Hematopoietic multipotent progenitor cell treated with erythropoietin and hydrocortisone succinate and interleukin-3 and kit ligand, for 4 days (in vitro differentiated cells): ENCODE measurements around the gene NPY.
"Not testable (repeated sequence)": the region's sequence is repeated elsewhere in the genome, so short reads cannot be mapped to it uniquely, and the experiment has no call there.

Experiments
- DNase-seq: peaks from one replicate; pipeline ENCODE4 v3.0.0-alpha.2; 2015

NPY gene

DNA sequence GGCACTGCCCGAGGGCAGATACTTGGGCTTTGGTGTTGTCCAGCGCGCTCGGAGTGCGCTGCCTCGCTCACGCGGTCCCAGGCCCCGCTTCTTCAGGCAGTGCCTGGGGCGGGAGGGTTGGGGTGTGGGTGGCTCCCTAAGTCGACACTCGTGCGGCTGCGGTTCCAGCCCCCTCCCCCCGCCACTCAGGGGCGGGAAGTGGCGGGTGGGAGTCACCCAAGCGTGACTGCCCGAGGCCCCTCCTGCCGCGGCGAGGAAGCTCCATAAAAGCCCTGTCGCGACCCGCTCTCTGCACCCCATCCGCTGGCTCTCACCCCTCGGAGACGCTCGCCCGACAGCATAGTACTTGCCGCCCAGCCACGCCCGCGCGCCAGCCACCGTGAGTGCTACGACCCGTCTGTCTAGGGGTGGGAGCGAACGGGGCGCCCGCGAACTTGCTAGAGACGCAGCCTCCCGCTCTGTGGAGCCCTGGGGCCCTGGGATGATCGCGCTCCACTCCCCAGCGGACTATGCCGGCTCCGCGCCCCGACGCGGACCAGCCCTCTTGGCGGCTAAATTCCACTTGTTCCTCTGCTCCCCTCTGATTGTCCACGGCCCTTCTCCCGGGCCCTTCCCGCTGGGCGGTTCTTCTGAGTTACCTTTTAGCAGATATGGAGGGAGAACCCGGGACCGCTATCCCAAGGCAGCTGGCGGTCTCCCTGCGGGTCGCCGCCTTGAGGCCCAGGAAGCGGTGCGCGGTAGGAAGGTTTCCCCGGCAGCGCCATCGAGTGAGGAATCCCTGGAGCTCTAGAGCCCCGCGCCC is at the start of gene NPY:
Gene NPY, plus strand, starts transcription at position 294 of the 802 bp plus-strand sequence. CDS start 1,051 bp downstream, outside the sequence.
- peak; percentile 34 for DNase-seq

DNA sequence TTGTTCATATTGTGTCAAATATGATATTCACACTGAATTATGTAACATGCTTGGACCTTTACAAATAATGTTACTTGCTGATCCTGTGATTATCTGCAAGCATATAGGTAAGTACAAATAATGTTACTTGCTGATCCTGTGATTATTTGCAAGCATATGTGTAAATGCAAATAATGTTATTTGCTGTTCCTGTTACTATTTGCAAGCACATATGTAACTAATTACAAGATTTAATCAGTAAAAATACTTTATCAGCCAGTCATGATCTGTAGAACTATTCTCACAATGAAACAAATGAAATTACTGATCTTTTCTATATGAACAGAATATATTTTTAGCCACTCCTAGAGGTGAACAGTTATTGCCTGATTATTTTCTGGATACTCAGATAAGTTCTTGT is 44.7 kb upstream of the NPY start:
- DNase-seq, result no peak

DNA sequence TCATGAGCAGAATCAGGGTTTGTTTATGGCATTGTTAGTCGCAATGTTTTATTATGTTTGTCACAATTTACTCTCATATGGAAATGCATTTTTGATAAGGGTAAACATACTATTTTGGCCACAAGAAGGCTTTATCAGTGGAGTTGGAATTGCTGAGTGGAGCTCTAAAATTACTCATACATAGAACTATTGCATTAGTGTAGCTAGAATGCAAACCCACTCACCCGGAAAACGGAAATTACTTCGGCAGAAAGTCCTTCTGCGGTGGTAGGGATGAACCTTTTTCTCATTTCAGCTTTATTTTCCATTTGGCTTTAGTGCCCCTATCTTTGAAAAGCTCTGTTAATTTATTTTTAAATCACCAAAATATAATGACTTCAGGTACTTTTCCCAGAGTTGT is 42.8 kb upstream of the NPY start:
- no peak for DNase-seq

DNA sequence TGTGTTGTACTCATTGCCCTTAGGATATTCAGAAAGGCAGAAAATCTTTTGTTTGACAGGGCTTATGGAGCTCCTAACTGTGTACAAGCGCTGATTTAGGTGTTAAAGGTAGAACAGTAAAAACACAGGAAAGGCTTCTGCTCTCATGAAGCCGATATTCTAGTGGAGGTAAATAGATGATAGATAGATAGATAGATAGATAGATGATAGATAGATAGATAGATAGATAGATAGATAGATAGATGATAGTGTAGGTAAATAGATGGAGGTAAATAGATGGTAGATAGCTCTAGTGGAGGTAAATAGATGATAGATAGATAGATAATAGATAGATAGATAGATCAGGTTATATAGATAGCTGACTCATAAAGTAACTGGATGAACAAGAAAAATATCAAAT is 39.4 kb upstream of the NPY start:
- no peak for DNase-seq

DNA sequence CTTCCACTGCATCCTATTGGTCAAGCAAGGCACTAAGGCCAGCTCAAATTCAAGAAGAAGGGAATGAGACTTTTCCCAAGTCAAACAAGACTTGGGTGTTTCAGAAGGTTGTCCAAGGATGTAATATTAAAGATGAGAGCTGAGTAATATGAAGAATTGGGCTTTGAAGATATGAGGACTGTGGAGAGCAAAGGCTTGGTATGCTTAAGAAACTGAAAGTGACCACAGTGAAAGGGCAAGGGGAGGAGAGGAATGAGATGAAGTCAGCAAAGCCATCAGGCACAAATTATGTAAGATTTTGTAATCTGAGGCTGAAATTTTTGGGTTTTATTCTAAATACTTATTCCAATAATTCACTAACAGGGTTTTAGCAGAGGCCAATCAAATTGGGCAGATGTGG is 38.6 kb upstream of the NPY start:
- DNase-seq, result no peak

DNA sequence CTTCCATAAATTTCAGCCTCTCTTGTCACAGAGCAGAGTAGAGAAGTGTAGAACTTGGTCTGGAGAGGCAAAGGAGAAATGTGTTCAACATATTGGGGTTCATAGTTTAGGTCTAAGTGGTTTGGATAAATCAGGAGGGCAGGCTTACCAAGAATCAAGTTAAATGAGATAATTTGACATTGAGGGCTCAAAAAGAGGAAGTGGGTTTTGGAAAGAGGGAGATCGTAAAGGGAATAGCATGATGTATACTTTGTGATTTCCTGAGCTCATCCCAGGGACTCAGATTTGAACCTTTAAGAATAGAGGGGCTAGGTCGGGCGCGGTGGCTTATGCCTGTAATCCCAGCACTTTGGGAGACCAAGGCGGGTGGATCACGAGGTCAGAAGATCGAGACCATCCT is 34.7 kb upstream of the NPY start:
- no peak for DNase-seq

DNA sequence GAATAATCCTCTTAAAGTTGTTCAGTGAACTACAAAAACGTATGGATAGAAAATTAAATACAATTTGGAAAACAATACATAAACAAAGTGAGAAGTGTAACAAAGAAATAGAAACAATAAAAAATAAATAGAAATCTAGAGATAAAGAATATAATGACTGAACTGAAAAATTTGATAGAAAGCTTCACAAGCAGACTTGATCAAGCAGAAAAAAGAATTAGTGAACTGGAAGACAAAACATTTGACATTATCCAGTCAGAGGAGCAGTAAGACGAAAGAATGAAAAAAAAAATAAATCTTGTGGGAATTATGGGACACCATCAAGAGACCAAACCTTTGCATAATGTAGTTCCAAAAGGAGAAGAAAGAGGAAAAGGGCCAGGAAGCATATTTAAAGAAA is 32.4 kb upstream of the NPY start:
- DNase-seq, result no peak

DNA sequence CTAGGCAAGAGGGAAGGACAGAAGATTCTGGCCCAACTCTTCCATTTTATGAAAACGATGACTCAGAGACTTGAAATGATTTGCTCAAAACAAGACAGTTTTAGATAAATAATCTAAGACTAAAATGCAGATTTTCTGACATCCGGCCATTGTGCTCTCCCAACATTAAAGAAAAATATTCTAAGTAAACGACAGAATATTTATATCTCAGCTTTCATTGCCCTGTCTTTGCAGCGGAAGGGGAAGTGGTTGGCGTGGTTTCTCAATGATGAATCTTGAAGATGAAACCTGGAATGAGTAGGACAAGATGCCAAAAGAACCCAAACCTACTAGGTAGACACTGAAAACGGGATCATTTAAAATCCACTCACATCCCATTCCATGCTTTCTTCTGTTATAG is 28.9 kb upstream of the NPY start:
- peak; percentile 32 for DNase-seq

DNA sequence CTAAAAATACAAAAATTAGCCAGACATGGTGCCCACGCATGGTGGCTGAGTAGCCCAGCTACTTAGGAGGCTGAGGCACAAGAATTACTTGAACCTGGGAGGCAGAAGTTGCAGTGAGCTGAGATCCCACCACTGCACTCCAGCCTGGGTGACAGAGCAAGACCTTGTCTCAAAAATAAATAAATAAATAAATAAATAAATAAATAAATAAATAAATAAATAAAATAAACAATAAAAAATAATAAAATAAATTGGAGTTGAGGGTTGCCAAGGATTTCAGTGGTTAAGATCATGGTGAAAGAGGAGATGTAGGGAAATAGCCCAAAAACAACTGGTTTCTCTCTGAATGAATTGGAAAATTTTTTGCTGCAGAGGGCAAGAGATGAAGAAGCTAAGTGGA is 25.7 kb upstream of the NPY start:
- not testable (repeated sequence) for DNase-seq

DNA sequence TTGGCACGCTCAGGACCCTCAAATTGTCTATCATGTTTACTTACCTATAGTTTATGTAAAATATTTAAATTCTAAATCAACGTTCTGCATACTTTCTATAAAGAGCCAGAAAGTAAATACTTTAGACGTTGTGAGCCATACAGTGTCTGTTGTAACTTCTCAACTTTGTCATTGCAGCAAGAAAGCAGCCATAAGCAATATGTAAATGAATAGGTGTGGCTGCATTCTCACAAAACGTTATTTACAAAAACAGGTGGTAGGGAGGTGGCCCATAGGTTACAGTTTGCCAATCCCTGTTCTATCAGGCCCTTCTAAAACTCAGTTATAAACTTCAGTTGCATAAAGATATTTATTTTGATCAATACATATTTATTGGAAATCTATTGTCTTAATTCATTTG is 12.1 kb upstream of the NPY start:
- DNase-seq, result no peak

DNA sequence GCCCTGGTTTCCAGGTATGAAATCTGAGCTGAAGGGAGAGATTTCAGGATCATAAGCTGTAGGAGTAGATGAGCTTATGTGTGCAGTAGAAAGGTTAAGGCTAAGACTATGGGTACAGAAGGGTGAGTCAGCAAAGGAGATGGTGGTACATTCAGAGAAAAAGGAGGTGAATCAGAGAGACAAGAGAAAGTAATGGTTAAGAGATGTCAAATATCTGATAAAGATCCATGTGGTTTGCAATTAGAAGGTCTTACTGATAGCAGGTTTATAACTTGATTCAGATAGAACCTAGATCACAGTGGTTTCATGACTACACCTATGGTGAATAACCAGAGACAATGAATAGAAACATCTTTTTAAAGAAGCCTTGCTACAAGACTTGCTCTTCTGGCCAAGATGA is 4.5 kb upstream of the NPY start:
- DNase-seq, result no peak

DNA sequence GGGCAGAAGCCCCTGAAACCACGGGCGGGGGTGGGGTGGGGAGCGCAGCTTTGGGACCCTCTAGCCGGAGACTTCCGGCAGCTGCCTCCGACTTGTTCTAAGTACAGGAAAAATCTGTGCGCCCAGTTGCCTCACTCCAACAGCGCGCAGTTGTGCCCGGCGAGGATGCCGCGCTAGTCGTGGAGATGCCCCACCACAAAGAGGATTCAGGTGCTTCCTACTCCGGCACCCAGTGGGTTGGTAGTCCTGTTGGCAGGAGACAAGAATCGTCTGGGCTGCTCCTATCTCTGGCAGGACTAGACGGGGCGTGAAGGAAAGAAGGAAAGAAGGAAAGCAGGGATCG is 465 bp upstream of the NPY start:
- peak; percentile 17 for DNase-seq

DNA sequence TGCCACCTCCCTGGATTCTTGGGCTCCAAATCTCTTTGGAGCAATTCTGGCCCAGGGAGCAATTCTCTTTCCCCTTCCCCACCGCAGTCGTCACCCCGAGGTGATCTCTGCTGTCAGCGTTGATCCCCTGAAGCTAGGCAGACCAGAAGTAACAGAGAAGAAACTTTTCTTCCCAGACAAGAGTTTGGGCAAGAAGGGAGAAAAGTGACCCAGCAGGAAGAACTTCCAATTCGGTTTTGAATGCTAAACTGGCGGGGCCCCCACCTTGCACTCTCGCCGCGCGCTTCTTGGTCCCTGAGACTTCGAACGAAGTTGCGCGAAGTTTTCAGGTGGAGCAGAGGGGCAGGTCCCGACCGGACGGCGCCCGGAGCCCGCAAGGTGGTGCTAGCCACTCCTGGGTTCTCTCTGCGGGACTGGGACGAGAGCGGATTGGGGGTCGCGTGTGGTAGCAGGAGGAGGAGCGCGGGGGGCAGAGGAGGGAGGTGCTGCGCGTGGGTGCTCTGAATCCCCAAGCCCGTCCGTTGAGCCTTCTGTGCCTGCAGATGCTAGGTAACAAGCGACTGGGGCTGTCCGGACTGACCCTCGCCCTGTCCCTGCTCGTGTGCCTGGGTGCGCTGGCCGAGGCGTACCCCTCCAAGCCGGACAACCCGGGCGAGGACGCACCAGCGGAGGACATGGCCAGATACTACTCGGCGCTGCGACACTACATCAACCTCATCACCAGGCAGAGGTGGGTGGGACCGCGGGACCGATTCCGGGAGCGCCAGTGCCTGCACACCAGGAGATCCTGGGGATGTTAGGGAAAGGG is 913 bp downstream of the NPY start:
- no peak for DNase-seq

DNA sequence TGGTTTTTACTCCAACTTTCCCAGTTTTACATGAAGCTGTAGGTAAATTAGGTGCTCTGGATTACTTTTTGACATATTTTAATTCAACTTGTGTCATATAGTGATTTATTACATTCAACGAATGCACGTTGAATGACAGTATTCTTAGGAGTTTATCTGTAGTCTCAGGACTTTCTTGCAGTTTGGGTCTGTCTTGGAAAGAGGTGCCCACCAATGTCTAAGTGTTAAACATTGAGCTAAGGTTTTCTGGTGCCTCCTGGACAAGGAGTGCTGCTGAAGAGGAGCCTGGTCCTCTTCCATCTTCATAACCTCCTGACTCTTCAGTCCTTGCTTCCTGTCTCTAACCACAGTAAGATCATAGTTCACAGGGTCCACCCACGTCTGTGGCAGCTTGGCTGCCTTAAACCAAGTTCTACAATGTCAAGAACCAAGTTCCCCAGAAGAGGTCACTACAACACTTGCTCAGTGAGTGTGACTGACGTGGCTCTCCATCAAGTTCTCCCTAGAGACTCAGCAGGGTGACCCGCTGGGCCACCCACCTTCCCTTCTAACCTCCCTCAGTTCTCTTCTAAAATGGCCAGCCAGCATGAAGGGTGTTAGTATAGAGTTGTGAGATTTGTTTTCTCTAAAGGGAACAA is 6.1 kb downstream of the NPY start:
- peak; percentile 86 for DNase-seq

DNA sequence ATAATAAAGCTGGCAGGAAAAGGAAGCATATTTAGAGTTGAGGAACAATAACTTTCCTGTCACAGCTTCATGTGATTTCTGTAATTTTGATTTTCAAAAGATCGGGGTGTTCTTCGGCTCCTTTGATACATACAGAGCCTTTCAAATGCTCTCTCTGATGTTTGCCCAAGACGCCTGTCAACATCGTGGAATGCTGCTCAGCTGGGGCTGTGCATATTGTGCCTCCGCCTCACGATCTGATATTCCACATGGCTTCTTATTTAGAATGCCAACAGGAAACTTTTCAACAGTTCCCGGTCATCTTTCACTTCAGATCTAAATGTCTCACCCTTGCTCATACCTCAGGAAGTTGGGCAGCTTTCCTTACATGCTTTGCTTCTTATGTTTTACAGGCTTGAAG is 7.3 kb downstream of the NPY start:
- no peak for DNase-seq

DNA sequence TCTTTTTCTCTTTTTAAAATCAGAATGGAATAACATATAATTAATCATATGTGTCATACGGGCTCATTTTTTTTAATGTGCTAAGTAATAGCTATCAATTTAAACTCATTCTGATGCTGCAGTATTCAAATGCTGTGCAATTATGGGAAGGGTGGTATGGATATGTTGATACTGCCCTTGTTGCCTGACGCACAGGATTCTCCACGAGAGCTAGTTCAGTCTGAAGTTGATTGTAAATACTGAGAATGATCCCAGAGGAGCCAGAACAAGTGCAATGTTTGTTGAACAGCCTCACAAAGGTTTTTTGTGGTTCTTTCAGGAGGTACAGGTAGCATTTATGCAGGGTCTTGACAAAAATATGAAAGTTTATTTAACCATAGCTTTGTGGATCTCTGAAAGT is 13.4 kb downstream of the NPY start:
- DNase-seq, result no peak

DNA sequence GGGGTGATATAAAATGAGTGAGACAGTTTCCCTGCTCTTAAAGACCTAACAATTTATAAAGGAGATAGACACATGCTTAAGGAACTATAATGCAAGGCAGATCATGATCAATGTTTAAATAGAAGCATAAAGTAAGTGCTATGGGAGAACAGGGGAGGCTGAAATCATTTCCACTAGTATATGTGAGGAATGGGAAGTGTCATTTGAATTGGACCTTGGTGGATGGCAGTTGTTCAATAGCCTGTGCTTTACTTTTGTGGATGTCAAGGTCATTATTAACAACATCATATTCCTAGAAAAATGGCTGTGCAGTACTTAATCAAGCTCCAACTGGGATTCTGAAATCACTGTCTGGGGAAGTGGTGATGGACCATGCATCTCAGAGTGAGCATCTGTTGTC is 14.7 kb downstream of the NPY start:
- no peak for DNase-seq

DNA sequence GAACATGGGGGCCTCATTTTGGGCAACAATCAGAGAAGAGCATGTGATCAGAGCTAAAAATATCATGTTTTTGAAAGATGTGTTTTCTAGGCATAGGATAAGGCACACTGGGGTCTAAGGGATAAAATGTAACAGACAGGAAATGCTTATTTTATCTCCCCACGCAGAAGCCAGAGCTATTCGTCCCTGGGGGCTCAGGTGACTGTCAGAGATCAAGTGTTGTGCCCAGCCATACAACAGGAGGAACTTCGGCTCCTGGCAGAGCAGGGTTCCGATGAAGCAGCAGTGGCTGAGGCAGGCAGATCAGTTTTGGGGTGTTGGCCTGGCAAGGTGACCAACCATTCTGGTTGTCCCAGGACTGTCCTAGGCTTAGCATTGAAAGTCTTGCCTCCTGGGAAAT is 15.2 kb downstream of the NPY start:
- DNase-seq, result peak; percentile 41

DNA sequence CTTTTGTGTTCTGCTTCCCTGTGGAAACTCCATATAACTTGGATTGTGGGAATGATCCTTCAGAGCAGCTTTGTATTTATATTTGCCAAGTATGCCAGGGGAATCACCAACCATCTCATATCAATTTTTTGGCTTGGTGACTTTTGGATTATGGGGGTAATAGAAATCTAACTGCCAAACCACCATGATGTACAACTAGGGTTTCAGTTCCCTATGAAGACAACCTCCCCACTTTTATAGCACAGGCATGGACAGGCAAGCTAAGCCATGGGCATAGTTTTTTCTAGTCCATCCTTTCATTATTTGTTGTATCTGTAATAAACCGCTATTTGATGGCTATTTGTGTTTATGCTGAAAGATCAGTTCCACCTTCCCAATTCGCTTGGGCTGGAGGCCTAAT is 17.7 kb downstream of the NPY start:
- DNase-seq, result no peak

DNA sequence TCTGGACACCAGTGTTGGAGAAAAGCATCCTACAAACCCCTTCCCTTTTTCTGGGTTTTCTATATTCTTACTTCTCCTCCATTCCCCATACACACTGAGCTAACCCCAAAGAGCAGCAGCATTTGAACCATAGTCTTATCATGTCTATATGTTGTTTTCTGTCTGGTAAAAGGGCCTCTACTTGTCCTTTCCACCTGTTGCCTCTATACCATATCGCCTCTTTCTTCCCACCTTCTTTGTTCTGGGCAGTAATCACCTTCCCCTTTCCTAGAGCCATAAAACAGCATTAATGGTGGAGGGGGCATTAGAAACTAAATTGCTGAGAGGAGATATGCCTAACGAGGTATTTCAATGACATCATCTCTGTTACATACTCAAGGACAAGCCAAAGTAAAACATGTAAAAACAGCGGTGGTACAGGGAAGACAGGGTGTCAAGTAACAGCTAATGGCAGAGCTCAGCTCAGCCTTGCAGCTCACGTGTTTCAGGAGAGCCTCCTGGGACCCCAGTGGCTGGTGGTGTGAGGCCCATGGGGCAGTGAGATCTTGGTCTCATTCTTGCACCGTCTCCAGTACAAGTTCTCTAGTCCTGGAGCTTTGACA is 20.6 kb downstream of the NPY start:
- no peak for DNase-seq

DNA sequence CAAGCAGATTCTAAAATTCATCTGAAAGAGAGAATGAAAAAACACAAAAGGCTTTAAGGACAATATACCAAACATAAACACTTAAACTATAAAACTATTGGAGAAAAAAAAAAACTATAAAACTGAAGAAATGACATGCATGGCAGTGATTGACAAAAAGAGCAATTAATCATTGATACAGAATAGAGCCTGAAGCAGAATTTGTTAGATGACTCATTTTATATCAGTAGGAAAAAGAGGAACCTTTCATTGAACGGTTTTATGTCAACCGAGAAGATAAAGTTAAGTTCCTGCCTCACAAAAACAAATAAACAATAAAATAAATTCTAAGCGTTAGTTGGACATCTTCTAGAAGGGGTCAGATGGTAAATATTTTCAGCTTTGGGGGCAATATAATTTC is 23.3 kb downstream of the NPY start:
- peak; percentile 30 for DNase-seq

DNA sequence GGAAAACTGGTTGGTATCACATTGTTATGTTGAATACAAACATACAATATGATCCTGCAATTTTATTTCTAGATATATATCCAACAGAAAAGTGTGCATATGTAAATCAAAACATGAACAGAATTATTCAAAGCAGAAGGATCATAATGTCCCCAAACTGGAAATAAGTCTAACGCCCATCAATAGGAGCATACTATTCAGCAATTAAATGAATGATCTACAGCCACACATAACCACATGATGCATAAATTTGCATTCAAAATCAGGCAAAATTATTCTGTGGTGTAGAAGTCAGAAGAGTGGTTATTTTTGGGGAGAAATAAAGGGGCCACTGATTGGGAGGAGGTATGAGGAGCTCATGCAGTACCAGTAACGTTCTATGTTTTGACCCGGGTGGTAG is 28.6 kb downstream of the NPY start:
- DNase-seq, result no peak

DNA sequence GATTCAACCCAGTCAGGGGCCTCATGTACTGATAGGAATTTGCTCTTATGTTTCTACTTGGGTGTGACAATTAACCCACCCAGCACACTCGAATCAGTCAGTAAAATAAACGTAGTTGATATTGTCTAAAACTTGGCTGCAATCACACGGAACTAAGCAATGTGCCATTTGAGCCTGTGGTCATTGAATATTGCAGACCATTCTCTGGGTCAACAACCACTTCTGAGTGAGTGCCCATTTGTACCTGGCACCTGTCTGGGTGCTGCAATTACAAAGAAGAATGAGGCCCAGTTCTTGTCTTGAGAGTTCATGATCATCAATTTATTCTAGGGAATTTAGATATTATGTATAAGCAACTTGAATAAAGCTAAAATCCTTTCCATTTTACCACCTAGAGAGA is 29.8 kb downstream of the NPY start:
- DNase-seq, result no peak

DNA sequence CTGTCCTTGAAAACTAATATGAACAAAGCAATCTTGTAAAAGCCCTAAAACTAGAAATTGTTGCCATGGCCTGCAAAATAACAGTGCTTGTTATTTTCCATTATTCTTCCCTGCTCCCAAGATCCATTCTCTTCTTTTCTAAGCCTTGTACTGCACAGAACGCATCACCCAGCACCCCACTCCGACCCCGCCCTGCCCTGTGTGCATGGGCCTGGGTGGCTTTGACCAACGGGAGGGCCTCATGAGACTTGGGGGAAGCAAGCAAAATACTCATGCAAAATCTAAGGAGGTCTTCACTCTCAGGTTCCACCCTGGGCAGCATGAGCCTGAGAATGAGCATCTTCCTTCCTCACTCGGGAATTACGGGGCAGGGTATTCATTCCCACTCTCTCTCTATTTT is 32.4 kb downstream of the NPY start:
- DNase-seq, result no peak
